GM23248 (cell line): ENCODE measurements around the gene LYRM1. TPM values are rescaled to one million over a fixed set of nuclear protein-coding genes. Genes with fewer than 3 reads are reported as not detected.
A peak's percentile ranks its signal among the peaks of the same experiment; 100 is the strongest.

Source experiments
- DNase-seq: peaks from one replicate; pipeline ENCODE4 v3.0.0-alpha.2; 2015
- H2AFZ ChIP-seq: fragments of 200-600 bp; sonication (generic); 2 replicates; pipeline ENCODE4 v1.6.1; 2016; ENCODE audit warnings: antibody characterized with exemption
- H3F3A ChIP-seq: fragments of 200-600 bp; sonication (generic); 2 replicates; pipeline ENCODE4 v1.6.1; 2016; ENCODE audit warnings: mild to moderate bottlenecking, antibody characterized with exemption, mixed run types; ENCODE audit not compliant: insufficient read depth
- H3K27ac ChIP-seq: fragments of 200-600 bp; sonication (generic); 2 replicates; pipeline ENCODE4 v1.5.1; 2016; ENCODE audit warnings: mild to moderate bottlenecking
- H3K27me3 ChIP-seq: fragments of 200-600 bp; sonication (generic); replicated peaks from 2 replicates; pipeline ENCODE4 v1.6.1; 2016; ENCODE audit warnings: mild to moderate bottlenecking; ENCODE audit not compliant: insufficient read depth
- H3K36me3 ChIP-seq: fragments of 200-600 bp; sonication (generic); 2 replicates; pipeline ENCODE4 v1.6.1; 2016; ENCODE audit warnings: low read depth, mild to moderate bottlenecking
- H3K4me1 ChIP-seq: fragments of 200-600 bp; sonication (generic); 2 replicates; pipeline ENCODE4 v1.6.1; 2016; ENCODE audit warnings: mild to moderate bottlenecking; ENCODE audit not compliant: insufficient read depth
- H3K4me2 ChIP-seq: fragments of 200-600 bp; sonication (generic); one replicate; pipeline ENCODE4 v1.6.1; 2016; ENCODE audit warnings: mild to moderate bottlenecking; ENCODE audit not compliant: unreplicated experiment
- H3K4me3 ChIP-seq: fragments of 200-600 bp; sonication (generic); 2 replicates; pipeline ENCODE4 v1.5.1; 2016; ENCODE audit warnings: mild to moderate bottlenecking
- H3K79me2 ChIP-seq: fragments of 200-600 bp; sonication (generic); 2 replicates; pipeline ENCODE4 v1.6.1; 2016; ENCODE audit warnings: mild to moderate bottlenecking; ENCODE audit not compliant: insufficient read depth
- H3K9ac ChIP-seq: fragments of 200-600 bp; sonication (generic); 2 replicates; pipeline ENCODE4 v1.6.1; 2016; ENCODE audit warnings: mild to moderate bottlenecking
- H3K9me2 ChIP-seq: fragments of 200-600 bp; sonication (generic); 2 replicates; pipeline ENCODE4 v1.6.1; 2016; ENCODE audit warnings: mixed run types, mild to moderate bottlenecking, moderate library complexity; ENCODE audit not compliant: insufficient read depth
- H3K9me3 ChIP-seq: fragments of 200-600 bp; sonication (generic); one replicate; pipeline ENCODE4 v1.6.1; 2017; ENCODE audit warnings: low read depth
- H4K20me1 ChIP-seq: fragments of 200-600 bp; sonication (generic); 2 replicates; pipeline ENCODE4 v1.6.0; 2016; ENCODE audit not compliant: insufficient read depth
- EZH2 ChIP-seq: fragments of 200-600 bp; sonication (generic); IDR thresholded peaks from 2 replicates; pipeline ENCODE4 v1.6.1; 2018; ENCODE audit warnings: antibody characterized with exemption, mild to moderate bottlenecking; ENCODE audit not compliant: insufficient read depth, poor library complexity, severe bottlenecking
- EZH2phosphoT487 ChIP-seq: fragments of 200-600 bp; sonication (generic); IDR thresholded peaks from 2 replicates; pipeline ENCODE4 v1.6.1; 2018; ENCODE audit warnings: antibody characterized with exemption, moderate library complexity, mild to moderate bottlenecking, low read depth; ENCODE audit not compliant: insufficient read depth
- WGBS, 2 experiments: methylation state at CpG; one replicate each; pipeline ENCODE4 v1.1.6; 2015 to 2017; ENCODE audit warnings: low lambda C conversion rate in 2 of 2, low coverage in 1 of 2; ENCODE audit errors: missing lambda C conversion rate in 2 of 2; 5-methylcytosine and 5-hydroxymethylcytosine counted together
- in situ Hi-C: fragments of 300-500 bp; cut with MboI; formaldehyde crosslinking; loops from 2 replicates; pipeline ENCODE4 v1.15.0; 2020
- polyA plus RNA-seq: library from polyadenylated mRNA; unstranded; fragments of >200 nt; fragmentation: Nextera tagmentation; extraction: Ambion mirVana; gene quantifications from 2 replicates; pipeline ENCODE4 v1.2.1, GENCODE V29; 2016
- total RNA-seq: library from RNA; depleted of rRNA; stranded (reverse); fragments of >200 nt; shearing (Covaris generic); gene quantifications from 2 replicates; pipeline ENCODE4 v1.2.3, GENCODE V29; 2014

Gene LYRM1
- total and polyA plus RNA-seq, 2 experiments from 2014 or later = 32.1 to 40.9 TPM

DNA sequence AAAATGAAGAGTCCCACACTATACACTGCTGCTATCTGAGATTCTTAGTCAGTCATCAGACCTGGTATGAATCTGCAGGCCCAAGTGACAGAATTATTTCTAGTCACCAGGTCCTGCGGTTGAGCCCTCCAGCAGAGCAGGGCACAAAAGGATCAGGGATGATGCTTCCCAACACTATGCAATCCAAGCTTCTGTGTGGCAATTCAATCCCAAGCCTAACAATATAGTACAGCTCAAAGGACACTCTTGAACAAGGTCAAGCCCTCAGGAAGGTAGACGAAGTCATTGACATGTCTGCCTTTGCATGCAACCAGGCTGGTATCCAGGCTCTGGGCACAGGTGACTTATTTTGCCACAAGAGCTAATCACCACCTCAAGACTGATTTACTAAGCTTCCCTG is 6.2 kb upstream of the LYRM1 start:
- Histone ChIP-seq H3K9me2 (no peaks in the 10 kb centered on the region), H3K4me2 (no peak overlapping the region), H3K27me3 (no peaks in the 10 kb centered on the region), H3K4me3 (no peak overlapping the region), H3K36me3 (peaks cover 31% of the 10 kb centered on the region), H3K4me1 (peaks cover 24% of the 10 kb centered on the region), H3K9me3 (no peaks in the 10 kb centered on the region), H3K9ac (no peak overlapping the region), H2AFZ (no peak overlapping the region), H3K79me2 (peaks cover 100% of the 10 kb centered on the region), H4K20me1 (peaks cover 23% of the 10 kb centered on the region), H3F3A (peaks cover 29% of the 10 kb centered on the region), H3K27ac (no peak overlapping the region)
- 89 to 93% methylated on average over 2 of the region's 2 CpGs for WGBS, 2 experiments
- TF ChIP-seq EZH2phosphoT487 = no peak
- TF ChIP-seq EZH2 = no peak
- no peak for DNase-seq
- in situ Hi-C loops = no loop called here

- H3K36me3 ChIP-seq = peaks cover 26% of the 10 kb centered on the region
- H3K27ac ChIP-seq = peak overlapping the region; percentile 97
- H3K4me3 ChIP-seq = peak overlapping the region; percentile 88
- H3K9me3 ChIP-seq = no peaks in the 10 kb centered on the region
- H3K9ac ChIP-seq = no peak overlapping the region
- no peaks in the 10 kb centered on the region for H3K9me2 ChIP-seq
- H2AFZ ChIP-seq = no peak overlapping the region
- TF ChIP-seq EZH2 (no peak), EZH2phosphoT487 (no peak)
- peaks cover 33% of the 10 kb centered on the region for H3K4me1 ChIP-seq
- H3K27me3 ChIP-seq = no peaks in the 10 kb centered on the region
- DNase-seq = peak; percentile 80
- H3K79me2 ChIP-seq = peaks cover 95% of the 10 kb centered on the region
- 82 to 84% methylated on average over 4 of the region's 4 CpGs for WGBS, 2 experiments
- H3F3A ChIP-seq = peaks cover 44% of the 10 kb centered on the region
- H3K4me2 ChIP-seq = peak overlapping the region; percentile 100
- peaks cover 15% of the 10 kb centered on the region for H4K20me1 ChIP-seq
- in situ Hi-C loops = no loop called here
Observed at GRCh38 chr16:20897253-20897897, 3.2 kb upstream of the LYRM1 start.

GRCh38 chr16:20897922-20898321 is 2.6 kb upstream of the LYRM1 start:
- Histone ChIP-seq H3K27me3 (no peaks in the 10 kb centered on the region), H3K9ac (peak overlapping the region; percentile 98), H3K4me2 (peak overlapping the region; percentile 100), H3K4me1 (peaks cover 33% of the 10 kb centered on the region), H3K9me2 (no peaks in the 10 kb centered on the region), H3K36me3 (peaks cover 25% of the 10 kb centered on the region), H2AFZ (no peak overlapping the region), H3K79me2 (peaks cover 95% of the 10 kb centered on the region), H4K20me1 (peaks cover 15% of the 10 kb centered on the region), H3K9me3 (no peaks in the 10 kb centered on the region), H3F3A (peaks cover 48% of the 10 kb centered on the region), H3K4me3 (peak overlapping the region; percentile 88), H3K27ac (peak overlapping the region; percentile 97; the same call in 1 of the 2 replicates)
- in situ Hi-C loops = no loop called here
- TF ChIP-seq EZH2 (no peak), EZH2phosphoT487 (no peak)
- WGBS, 2 experiments = 78 to 89% methylated on average over 3 of the region's 3 CpGs
- no peak for DNase-seq

DNA sequence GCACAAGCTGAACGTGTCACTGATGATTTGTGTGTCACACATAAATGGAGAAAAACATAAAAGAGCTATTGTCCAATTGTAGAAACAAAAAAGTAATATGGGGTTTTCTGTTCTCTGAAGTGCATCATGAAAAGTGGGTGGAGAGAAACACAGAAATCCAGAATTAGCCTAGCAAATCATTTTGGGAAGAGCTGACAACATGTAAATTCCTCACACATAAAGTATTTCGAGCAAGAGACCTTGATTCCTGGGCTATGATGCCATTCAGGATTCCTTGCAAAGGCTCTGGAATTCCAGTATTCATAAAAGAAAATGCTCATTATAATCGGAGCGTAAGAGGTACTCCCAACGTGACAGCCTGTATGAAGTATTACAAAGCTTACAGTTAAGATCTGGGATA is 1.5 kb upstream of the LYRM1 start:
- Histone ChIP-seq H3K27ac (peak overlapping the region; percentile 97), H3K4me2 (peak overlapping the region; percentile 100), H3K36me3 (peaks cover 20% of the 10 kb centered on the region), H3K9me2 (no peaks in the 10 kb centered on the region), H3K9me3 (no peaks in the 10 kb centered on the region), H3K4me1 (peaks cover 43% of the 10 kb centered on the region), H3K27me3 (no peaks in the 10 kb centered on the region), H3F3A (peaks cover 58% of the 10 kb centered on the region), H4K20me1 (peaks cover 15% of the 10 kb centered on the region), H3K79me2 (peaks cover 95% of the 10 kb centered on the region), H3K4me3 (peak overlapping the region; percentile 88), H3K9ac (peak overlapping the region; percentile 98), H2AFZ (no peak overlapping the region)
- TF ChIP-seq EZH2phosphoT487 = no peak
- TF ChIP-seq EZH2 = no peak
- in situ Hi-C loops = no loop called here
- WGBS, 2 experiments = 1 to 3% methylated on average over 5 of the region's 5 CpGs
- peak; percentile 84 for DNase-seq
